Loucy (cell line): ENCODE results near the gene PTPRK.

Experiments used
- H2AFZ ChIP-seq: fragments of 200-600 bp; sonication (generic); 2 replicates; pipeline ENCODE4 v1.6.0; 2016; ENCODE audit warnings: antibody characterized with exemption, mild to moderate bottlenecking, low read length, moderate library complexity
- H3F3A ChIP-seq: fragments of 200-600 bp; 2 replicates; pipeline ENCODE4 v1.6.0; 2016; ENCODE audit warnings: antibody characterized with exemption, low read depth, mild to moderate bottlenecking
- H3K27me3 ChIP-seq: fragments of 200-600 bp; sonication (generic); 2 replicates; pipeline ENCODE4 v1.6.1; 2014; ENCODE audit warnings: low read length, mild to moderate bottlenecking; ENCODE audit not compliant: insufficient read depth, poor library complexity, severe bottlenecking
- H3K36me3 ChIP-seq: fragments of 200-600 bp; sonication (generic); 2 replicates; pipeline ENCODE4 v1.6.1; 2016; ENCODE audit warnings: low read length; ENCODE audit not compliant: insufficient read depth
- H3K4me1 ChIP-seq: fragments of 200-600 bp; sonication (generic); 2 replicates; pipeline ENCODE4 v1.5.1; 2014; ENCODE audit warnings: low read length, mild to moderate bottlenecking; ENCODE audit not compliant: insufficient read depth, poor library complexity, severe bottlenecking
- H3K4me2 ChIP-seq: fragments of 200-600 bp; sonication (generic); 2 replicates; pipeline ENCODE4 v1.6.0; 2014; ENCODE audit warnings: antibody characterized with exemption, low read length, low read depth, mild to moderate bottlenecking; ENCODE audit not compliant: poor library complexity, severe bottlenecking
- H3K4me3 ChIP-seq: fragments of 200-600 bp; sonication (generic); 2 replicates; pipeline ENCODE4 v1.5.1; 2014; ENCODE audit warnings: low read length, mild to moderate bottlenecking, mixed read lengths; ENCODE audit not compliant: poor library complexity, severe bottlenecking
- H3K79me2 ChIP-seq: fragments of 200-600 bp; sonication (generic); 2 replicates; pipeline ENCODE4 v1.6.1; 2014; ENCODE audit warnings: low read length; ENCODE audit not compliant: insufficient read depth
- H3K9ac ChIP-seq: fragments of 200-600 bp; sonication (generic); 2 replicates; pipeline ENCODE4 v1.6.0; 2014; ENCODE audit warnings: mild to moderate bottlenecking, low read depth, low read length, moderate library complexity; ENCODE audit not compliant: poor library complexity, severe bottlenecking
- H3K9me2 ChIP-seq: fragments of 200-600 bp; sonication (generic); replicated peaks from 2 replicates; pipeline ENCODE4 v1.6.1; 2016; ENCODE audit warnings: low read depth, low read length, mixed read lengths
- H3K9me3 ChIP-seq: fragments of 200-600 bp; sonication (generic); 2 replicates; pipeline ENCODE4 v1.6.1; 2014; ENCODE audit warnings: mild to moderate bottlenecking, antibody characterized with exemption, low read length, low read depth; ENCODE audit not compliant: insufficient read depth
- H4K20me1 ChIP-seq: fragments of 200-600 bp; sonication (generic); 2 replicates; pipeline ENCODE4 v1.6.0; 2014; ENCODE audit warnings: antibody characterized with exemption, low read length, mild to moderate bottlenecking; ENCODE audit not compliant: insufficient read depth, poor library complexity, severe bottlenecking
- EZH2phosphoT487 ChIP-seq: fragments of 200-600 bp; IDR thresholded peaks from 2 replicates; pipeline ENCODE4 v1.6.1; 2018; ENCODE audit warnings: antibody characterized with exemption, mild to moderate bottlenecking, moderate library complexity, borderline replicate concordance
- TF ChIP-seq, protein P1 (sequence below): fragments of 200-600 bp; sonication (generic); conservative IDR thresholded peaks from 2 replicates; pipeline ENCODE4 v1.5.1; 2014; ENCODE audit warnings: mild to moderate bottlenecking, antibody characterized with exemption, low read length

PTPRK gene

DNA sequence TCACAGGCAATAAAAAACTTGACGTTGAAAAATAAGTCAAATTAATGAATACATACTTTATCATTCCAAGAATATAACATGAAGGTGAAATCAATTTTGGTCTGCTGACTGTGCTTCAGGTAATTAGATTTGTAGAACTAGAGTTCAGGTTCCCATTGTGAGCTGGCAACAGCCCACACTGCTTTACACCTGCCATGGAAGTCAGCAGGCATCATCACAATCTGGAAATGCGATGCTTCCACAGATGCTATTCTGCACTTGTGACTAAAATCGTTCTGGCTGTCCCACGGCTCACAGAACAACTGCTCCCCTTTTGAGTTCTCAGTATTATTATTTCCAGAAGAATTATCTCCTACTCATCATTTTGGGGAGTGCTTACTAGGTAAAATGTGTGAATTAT is 556.9 kb downstream of the PTPRK start:
- H3K27me3 ChIP-seq, result no peaks in the 10 kb centered on the region
- no peak overlapping the region for H3K4me3 ChIP-seq
- no peak for TF ChIP-seq EZH2phosphoT487
- TF ChIP-seq, protein P1, sequence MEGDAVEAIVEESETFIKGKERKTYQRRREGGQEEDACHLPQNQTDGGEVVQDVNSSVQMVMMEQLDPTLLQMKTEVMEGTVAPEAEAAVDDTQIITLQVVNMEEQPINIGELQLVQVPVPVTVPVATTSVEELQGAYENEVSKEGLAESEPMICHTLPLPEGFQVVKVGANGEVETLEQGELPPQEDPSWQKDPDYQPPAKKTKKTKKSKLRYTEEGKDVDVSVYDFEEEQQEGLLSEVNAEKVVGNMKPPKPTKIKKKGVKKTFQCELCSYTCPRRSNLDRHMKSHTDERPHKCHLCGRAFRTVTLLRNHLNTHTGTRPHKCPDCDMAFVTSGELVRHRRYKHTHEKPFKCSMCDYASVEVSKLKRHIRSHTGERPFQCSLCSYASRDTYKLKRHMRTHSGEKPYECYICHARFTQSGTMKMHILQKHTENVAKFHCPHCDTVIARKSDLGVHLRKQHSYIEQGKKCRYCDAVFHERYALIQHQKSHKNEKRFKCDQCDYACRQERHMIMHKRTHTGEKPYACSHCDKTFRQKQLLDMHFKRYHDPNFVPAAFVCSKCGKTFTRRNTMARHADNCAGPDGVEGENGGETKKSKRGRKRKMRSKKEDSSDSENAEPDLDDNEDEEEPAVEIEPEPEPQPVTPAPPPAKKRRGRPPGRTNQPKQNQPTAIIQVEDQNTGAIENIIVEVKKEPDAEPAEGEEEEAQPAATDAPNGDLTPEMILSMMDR, result no peak
- no peaks in the 10 kb centered on the region for H3K36me3 ChIP-seq
- H3K79me2 ChIP-seq, result no peaks in the 10 kb centered on the region
- H3K4me2 ChIP-seq, result no peak overlapping the region
- no peaks in the 10 kb centered on the region for H3K9me2 ChIP-seq
- H4K20me1 ChIP-seq, result no peaks in the 10 kb centered on the region
- no peaks in the 10 kb centered on the region for H3K9me3 ChIP-seq
- no peak overlapping the region for H3K9ac ChIP-seq
- H3F3A ChIP-seq, result no peaks in the 10 kb centered on the region
- H3K4me1 ChIP-seq, result peaks cover 36% of the 10 kb centered on the region
- H2AFZ ChIP-seq, result no peak overlapping the region

DNA sequence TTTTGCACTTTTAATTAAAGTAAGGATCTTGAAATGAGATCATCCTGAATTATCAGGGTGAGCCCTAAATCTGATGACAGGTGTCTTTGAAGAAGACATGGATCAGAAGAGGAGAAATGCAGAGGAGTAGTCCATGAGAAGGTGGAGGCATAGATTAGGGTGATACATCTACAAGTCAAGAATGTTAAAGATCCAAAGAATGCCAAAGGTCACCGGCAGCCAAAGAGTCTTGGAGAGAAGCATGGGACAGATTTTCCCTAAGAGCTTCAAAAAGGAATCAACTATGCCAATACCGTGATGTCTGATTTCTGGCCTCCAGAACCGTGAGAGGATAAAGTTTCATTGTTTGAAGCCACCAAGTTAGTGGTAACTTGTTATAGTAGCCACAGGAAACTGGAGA is 560.5 kb downstream of the PTPRK start:
- H3K4me2 ChIP-seq, result peak overlapping the region; percentile 43
- no peaks in the 10 kb centered on the region for H3K36me3 ChIP-seq
- H3K27me3 ChIP-seq, result no peaks in the 10 kb centered on the region
- H3K9me2 ChIP-seq, result no peaks in the 10 kb centered on the region
- peak overlapping the region; percentile 2 for H3K4me3 ChIP-seq
- no peaks in the 10 kb centered on the region for H3F3A ChIP-seq
- H4K20me1 ChIP-seq, result no peaks in the 10 kb centered on the region
- H3K4me1 ChIP-seq, result peaks cover 21% of the 10 kb centered on the region
- no peak overlapping the region for H3K9ac ChIP-seq
- TF ChIP-seq, protein P1, result no peak
- TF ChIP-seq EZH2phosphoT487, result no peak
- no peaks in the 10 kb centered on the region for H3K9me3 ChIP-seq
- H2AFZ ChIP-seq, result no peak overlapping the region
- no peaks in the 10 kb centered on the region for H3K79me2 ChIP-seq

DNA sequence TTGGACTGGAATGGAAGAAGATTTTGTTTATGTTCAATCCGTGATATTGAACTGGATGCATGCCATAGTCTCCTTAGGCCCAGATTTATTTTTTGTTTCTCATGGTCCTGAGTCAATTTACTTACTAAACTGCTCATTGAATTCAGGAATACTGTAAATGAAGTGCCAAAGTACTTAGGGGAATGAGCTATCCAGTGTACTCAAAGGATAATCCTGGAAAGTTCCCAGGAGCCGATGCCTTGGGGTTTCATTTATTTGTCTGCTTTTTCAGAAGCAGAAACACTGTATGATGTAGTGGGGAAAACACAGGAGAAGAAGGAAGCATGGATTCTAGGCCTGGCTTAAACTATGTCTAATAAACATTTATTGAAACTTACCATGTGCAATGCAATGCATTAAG is 563.4 kb downstream of the PTPRK start:
- no peaks in the 10 kb centered on the region for H3K27me3 ChIP-seq
- TF ChIP-seq EZH2phosphoT487, result no peak
- TF ChIP-seq, protein P1, result no peak

More for the DNA sequence above, 563.4 kb downstream of the PTPRK start:
- no peak overlapping the region for H2AFZ ChIP-seq
- no peak overlapping the region for H3K4me2 ChIP-seq
- H3K9me3 ChIP-seq, result no peaks in the 10 kb centered on the region
- H3F3A ChIP-seq, result no peaks in the 10 kb centered on the region
- H3K4me3 ChIP-seq, result no peak overlapping the region
- no peak overlapping the region for H3K9ac ChIP-seq
- no peaks in the 10 kb centered on the region for H3K79me2 ChIP-seq
- no peaks in the 10 kb centered on the region for H4K20me1 ChIP-seq
- H3K9me2 ChIP-seq, result no peaks in the 10 kb centered on the region
- peaks cover 33% of the 10 kb centered on the region for H3K4me1 ChIP-seq
- no peaks in the 10 kb centered on the region for H3K36me3 ChIP-seq
